ENCODE results near the gene NDUFB10.

- TF ChIP-seq GATA2 (IDR thresholded peaks at IDR 0.05; ENCODE audit: low read depth, low read length), result no peak
- TF ChIP-seq GATA3 (IDR thresholded peaks at IDR 0.05; ENCODE audit: low read depth, low read length), result no peak
Measured at GRCh38 chr16:1978476-1979120, 19.3 kb downstream of the NDUFB10 start.
